Heart left ventricle (tissue), 13 donors: ENCODE measurements around the gene MARK3.

Experiments used
- CTCF ChIP-seq, 12 donors: fragments of 200-600 bp; sonication (generic) in 4 of 12; IDR thresholded peaks; one replicate each; pipeline versions ENCODE4 v1.5.0 to v1.8.0; 2018 to 2022; ENCODE audit warnings: antibody characterized with exemption in 12 of 12, mild to moderate bottlenecking in 5 of 12
- POLR2A ChIP-seq, 2 donors: fragments of 450-650 bp; IDR thresholded peaks; one replicate each; pipeline ENCODE4 v1.6.1; 2017; ENCODE audit warnings: antibody characterized with exemption in 2 of 2, mild to moderate bottlenecking in 2 of 2, moderate library complexity in 2 of 2
- donor health status: ischemic (EF 13 %, LVEDD 7.1; RV severe dilation, severe dysfunction).
- donor health status: DM: no; HTN: yes; CAD: no.
- donor health status: DM: no; HTN: no; CAD: no.
- donor health status: ischemic (EF 25% LVEDD 6.9; RV normal size, moderate dysfunction).
- donor health status: ischemic (EF 25% LVEDD 5.7; RV mildly dilated, moderate dysfunction).
- donor health status: ischemic (EF 35%, LVEDD 5.7; RV mildly dilated, moderate dysfunction).
- donor health status: nonischemic (EF 11% LVEDD 7.7; RV severe dilation, severe dysfunction).
- donor health status: DM: yes; HTN: yes; CAD: no.
- donor health status: PGD.
- donor health status: ischemic (EF 29% LVEDD 5.4; RV normal size, mild dysfunction).
- donor health status: nonischemic (EF 23%, LVEDD 6.1; RV moderate dilation, normal function).

- TF ChIP-seq CTCF (IDR thresholded peaks at IDR 0.05) (no peak), POLR2A (IDR thresholded peaks at IDR 0.05) (no peak)
Observed at GRCh38 chr14:103517174-103517566, 132.0 kb downstream of the MARK3 start.
